G401 (cell line): ENCODE results near the gene POTEI. TPM values are rescaled to one million over a fixed set of nuclear protein-coding genes. Genes with fewer than 3 reads are reported as not detected.
"Not testable (repeated sequence)": the region's sequence is repeated elsewhere in the genome, so short reads cannot be mapped to it uniquely, and the experiment has no call there.

Experiments
- DNase-seq: peaks from one replicate; pipeline ENCODE4 v3.0.0-alpha.2; 2015; ENCODE audit warnings: low spot score
- in situ Hi-C: cut with HindIII; loops from 2 replicates; pipeline ENCODE4 v1.10.0; 2016; ENCODE audit warnings: low sequenced_read_pairs, mixed read lengths
- total RNA-seq: library from RNA; depleted of rRNA; stranded (reverse); fragments of >200 nt; shearing (Covaris generic); gene quantifications from 2 replicates; pipeline ENCODE4 v1.2.3, GENCODE V29; 2014; rRNA removed

Gene POTEI
- total RNA-seq, 1 experiment from 2014 or later: not detected

DNA sequence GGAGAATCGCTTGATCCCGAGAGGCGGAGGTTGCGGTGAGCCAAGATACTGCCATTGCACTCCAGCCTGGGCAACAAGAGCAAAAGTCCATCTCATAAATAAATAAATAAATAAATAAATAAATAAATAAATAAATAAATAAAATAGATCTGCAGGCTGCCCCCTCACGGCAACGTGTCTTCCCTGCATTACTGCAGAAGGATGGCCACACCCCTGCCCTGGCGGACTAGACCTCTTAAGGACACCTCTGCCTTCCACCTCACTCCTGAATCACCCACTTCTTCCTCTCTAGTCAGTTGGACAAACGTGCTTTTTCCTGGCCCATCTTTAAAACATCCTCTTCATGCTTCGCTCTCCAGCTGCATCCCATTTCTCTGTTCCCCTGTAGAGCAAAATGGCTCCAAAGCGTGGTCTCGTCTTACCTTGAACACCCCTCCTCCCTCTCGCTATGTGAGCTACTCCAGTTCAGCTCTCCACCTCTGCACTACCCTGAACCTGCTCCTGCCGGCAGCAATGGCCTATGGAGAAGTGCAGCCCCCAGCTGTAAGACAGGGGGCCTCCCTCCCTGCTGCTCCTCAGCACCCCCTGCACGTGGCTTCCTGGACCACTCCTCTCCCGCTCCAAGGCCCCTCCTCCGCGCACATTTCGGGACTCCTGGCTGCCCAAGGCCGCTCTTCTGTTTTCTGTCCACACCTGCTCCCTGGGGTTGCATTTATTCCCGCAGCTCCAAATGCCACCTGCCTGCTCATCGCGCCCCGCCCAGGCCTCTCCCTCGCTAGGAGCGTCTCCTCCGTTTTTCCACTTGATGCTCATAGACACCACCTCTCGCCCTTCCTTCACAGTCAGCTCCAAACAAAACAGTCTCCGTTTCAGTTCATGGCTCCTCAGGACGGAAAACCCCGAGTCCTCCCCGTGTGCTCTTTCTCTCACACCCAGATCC lies 1.9 kb upstream of the POTEI start:
- not testable (repeated sequence) for DNase-seq

DNA sequence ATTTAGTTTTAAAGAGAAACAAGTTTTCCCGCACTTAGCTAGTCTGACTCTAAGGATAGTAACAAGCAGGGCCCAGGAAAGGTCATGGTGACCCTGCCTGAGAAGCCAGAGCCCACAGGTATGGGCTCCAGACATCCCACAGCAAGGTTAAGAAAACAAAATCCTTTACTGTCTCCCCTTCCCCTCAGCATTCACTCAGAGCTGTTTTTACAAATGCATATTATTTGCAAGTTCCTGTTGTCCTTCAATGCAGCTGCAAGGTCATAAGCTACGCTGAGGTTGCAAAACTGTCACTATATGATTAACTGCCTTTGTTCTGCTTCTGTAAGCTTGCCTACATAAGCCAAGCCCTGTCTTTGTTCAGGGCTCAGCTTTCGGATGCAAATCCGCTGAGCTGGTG lies 18.1 kb downstream of the POTEI start:
- DNase-seq, in situ Hi-C loops: not testable (repeated sequence)

More for the DNA sequence above, 1.9 kb upstream of the POTEI start:
- in situ Hi-C loops: not testable (repeated sequence)

DNA sequence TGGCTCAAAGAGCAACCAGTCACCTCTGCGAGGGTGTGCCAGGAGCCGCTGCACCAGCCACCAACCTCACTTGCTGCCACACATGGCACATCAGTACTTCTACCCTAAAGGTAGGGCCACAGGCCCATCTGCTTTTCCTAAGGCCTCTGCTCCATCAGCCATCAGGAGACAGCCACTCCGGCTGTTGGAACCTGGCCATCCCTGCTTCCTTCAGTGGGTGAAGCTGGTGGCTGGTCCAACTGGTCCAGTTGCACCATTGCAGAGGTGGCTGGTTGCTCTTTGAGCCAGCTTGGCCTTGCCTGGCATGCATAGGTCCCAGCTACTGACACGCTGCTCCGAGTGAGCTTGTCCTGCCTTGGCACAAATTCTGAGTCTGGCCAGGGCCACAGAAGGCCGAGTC lies 53.7 kb downstream of the POTEI start:
- DNase-seq, in situ Hi-C loops: not testable (repeated sequence)

DNA sequence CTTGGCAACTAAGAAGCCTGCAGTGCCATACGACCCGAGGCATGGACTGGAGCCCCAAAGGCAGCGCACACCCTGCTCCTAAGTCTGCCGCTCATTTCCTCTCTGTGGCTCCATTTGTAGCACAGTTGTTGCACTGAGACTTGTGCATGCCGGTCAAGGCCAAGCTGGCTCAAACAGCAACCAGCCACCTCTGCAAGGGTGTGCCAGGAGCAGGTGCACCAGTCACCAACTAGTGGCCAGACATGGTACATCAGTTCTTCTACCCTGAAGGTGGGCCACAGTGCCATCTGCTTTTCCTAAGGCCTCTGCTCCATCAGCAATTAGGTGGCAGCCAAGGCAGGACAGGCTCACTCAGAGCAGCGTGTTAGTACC lies 54.4 kb downstream of the POTEI start:
- in situ Hi-C loops, DNase-seq: not testable (repeated sequence)

DNA sequence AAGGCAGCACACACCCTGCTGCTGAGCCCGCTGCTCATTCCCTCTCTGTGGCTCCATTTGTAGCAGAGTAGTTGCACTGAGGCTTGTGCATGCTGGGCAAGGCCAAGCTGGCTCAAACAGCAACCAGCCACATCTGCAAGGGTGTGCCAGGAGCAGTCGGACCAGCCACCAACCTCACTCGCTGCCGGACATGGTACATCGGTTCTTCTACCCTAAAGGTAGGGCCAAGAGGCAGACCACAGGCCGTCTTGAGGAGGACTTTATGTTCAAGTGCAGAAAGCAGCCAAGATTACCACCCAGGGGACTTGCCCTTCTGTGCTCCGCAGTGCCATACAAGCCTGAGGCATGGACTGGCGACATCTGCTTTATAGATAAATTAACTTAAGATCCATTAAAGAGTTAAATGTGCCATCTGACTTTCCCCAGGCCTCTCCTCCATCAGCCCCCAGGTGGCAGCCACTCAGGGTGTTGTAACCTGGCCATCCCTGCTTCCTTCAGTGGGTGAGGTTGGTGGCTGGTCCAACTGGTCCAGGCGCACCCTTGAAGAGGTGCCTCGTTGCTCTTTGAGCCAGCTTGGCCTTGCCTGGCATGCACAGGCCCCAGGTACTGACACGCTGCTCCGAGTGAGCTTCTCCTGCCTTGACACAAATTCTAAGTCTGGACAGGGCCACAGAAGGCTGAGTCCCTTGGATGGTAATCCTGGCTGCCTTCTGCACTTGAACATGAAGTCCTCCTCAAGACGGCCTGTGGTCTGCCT lies 55.0 kb downstream of the POTEI start:
- DNase-seq, in situ Hi-C loops: not testable (repeated sequence)

DNA sequence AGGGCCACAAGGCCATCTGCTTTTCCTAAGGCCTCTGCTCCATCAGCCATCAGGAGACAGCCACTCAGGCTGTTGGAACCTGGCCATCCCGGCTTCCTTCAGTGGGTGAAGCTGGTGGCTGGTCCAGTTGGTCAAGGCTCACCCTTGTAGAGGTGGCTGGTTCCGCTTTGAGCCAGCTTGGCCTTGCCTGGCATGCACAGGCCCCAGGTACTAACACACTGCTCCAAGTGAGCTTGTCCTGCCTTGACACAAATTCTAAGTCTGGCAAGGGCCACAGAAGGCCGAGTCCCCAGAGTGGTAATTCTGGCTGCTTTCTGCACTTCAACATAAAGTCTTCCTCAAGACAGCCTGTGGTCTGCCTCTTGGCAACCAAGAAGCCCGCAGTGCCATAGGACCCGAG lies 56.2 kb downstream of the POTEI start:
- DNase-seq, in situ Hi-C loops: not testable (repeated sequence)

DNA sequence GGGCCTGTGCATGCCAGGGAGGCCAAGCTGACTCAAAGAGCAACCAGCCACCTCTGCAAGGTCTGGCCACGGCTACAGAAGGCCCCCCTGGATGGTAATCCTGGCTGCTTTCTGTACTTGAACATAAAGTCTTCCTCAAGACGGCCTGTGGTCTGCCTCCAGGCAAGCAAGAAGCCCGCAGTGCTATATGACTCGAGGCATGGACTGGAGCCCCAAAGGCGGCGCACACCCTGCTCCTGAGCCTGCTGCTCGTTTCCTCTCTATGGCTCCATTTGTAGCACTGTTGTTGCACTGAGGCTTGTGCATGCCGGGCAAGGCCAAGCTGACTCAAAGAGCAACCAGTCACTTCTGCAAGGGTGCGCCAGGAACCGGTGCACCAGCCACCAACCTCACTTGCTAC lies 57.3 kb downstream of the POTEI start:
- DNase-seq, in situ Hi-C loops: not testable (repeated sequence)

DNA sequence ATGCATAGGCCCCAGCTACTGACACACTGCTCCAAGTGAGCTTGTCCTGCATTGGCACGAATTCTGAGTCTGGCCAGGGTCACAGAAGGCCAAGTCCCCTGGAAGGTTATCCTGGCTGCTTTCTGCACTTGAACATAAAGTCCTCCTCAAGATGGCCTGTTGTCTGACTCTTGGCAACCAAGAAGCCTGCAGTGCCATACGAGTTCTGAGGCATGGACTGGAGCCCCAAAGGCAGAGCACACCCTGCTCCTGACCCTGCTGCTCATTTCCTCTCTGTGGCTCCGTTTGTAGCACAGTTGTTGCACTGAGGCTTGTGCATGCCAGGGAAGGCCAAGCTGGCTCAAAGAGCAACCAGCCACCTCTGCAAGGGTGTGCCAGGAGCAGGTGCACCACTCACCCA lies 57.9 kb downstream of the POTEI start:
- in situ Hi-C loops: not testable (repeated sequence)

DNA sequence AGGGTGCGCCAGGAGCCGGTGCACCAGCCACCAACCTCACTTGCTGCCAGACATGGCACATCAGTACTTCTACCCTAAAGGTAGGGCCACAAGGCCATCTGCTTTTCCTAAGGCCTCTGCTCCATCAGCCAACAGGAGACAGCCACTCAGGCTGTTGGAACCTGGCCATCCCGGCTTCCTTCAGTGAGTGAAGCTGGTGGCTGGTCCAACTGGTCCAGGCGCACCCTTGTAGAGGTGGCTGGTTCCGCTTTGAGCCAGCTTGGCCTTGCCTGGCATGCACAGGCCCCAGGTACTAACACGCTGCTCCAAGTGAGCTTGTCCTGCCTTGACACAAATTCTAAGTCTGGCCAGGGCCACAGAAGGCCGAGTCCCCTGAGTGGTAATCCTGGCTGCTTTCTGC lies 58.8 kb downstream of the POTEI start:
- DNase-seq, in situ Hi-C loops: not testable (repeated sequence)

More for the DNA sequence above, 57.9 kb downstream of the POTEI start:
- DNase-seq: not testable (repeated sequence)

DNA sequence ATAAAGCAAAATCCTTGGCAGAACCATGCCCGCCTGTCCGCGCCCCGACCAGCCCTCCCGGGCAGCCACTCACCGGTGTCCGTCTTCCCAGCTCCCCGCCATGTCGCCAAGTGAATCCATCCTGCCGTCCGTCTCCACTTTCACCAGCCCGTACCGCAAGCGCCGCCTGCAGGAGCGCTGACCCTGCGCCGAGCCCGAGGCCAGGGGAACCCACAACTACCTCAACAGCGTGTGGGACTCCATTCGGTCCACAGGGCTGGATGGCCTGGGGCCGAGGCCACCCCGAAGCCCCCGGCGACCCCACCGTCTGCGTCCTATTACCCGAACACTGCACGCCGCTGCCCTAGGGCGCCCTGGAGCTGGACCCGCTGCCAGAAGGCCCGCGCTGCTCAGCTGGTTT lies 81.5 kb downstream of the POTEI start:
- in situ Hi-C loops: not testable (repeated sequence)
- peak; percentile 34 for DNase-seq

DNA sequence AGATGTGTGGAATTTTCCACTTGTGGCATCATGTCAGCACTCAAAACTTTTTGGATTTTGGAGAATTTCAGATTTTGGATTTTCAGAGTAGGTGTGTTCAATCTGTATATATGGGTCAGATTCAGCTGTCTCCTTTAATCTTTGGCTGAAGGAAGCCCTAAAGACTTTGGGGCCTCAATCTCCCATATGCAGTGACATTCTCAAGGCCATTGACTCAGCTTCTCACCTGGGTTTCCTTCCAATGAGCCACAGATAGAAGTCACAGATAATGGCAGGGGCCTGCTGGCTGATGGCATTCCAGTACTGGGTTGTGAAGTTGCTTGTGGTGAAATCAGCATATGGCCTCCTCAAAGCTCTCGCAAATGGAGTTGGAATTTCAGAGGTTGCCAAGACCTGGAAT lies 90.3 kb downstream of the POTEI start:
- DNase-seq, in situ Hi-C loops: not testable (repeated sequence)

DNA sequence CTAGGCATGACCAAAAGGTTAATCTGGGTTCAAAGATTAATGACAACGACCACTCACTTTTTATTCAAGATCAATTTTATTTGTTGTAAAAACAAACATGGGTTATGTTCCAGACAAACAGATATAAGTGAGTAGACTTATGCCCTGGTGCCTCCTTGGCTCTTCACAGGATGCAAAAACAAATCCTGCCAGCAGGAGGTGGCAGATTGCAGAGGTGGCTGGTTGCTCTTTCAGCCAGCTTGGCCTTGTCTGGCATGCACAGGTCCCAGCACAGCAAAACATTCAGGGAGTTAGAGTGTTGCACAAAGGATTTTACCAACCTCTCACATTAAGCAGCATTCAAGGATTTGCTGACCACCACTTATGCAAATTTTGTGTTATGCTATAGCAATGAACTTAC lies 92.4 kb downstream of the POTEI start:
- DNase-seq, in situ Hi-C loops: not testable (repeated sequence)

Other genes starting within 250 kb of the POTEI start
- 84.2 and 100 TPM in 2 replicates for gene IMP4, start 166.4 kb downstream of the POTEI start, total RNA-seq
- gene PTPN18, start 153.3 kb downstream of the POTEI start, total RNA-seq: 24.4 and 26.1 TPM in 2 replicates
- gene CFC1B, start 11.9 kb upstream of the POTEI start, total RNA-seq: not detected in 2 replicates
- not detected in 2 replicates for gene CFC1, start 90.2 kb upstream of the POTEI start, total RNA-seq
- not detected in 2 replicates for gene POTEJ, start 102.1 kb upstream of the POTEI start, total RNA-seq
- not detected in 2 replicates for gene GPR148, start 219.7 kb upstream of the POTEI start, total RNA-seq
- not detected in 2 replicates for gene AMER3, start 246.2 kb upstream of the POTEI start, total RNA-seq